HPDE6-E6E7 (cell line): ENCODE measurements around the gene RIMBP2.

Experiments
- DNase-seq: peaks from one replicate; pipeline ENCODE4 v3.0.0; 2011; ENCODE audit warnings: missing footprints; ENCODE audit errors: extremely low spot score

Gene RIMBP2

GRCh38 chr12:130424858-130425697 is 291.0 kb downstream of the RIMBP2 start:
- no peak for DNase-seq

- no peak for DNase-seq
Measured at GRCh38 chr12:130423991-130424857, 291.9 kb downstream of the RIMBP2 start.

GRCh38 chr12:130423136-130423535 is 293.0 kb downstream of the RIMBP2 start:
- no peak for DNase-seq

- no peak for DNase-seq
Measured at GRCh38 chr12:130422676-130423075, 293.4 kb downstream of the RIMBP2 start.

- DNase-seq = no peak
Measured at GRCh38 chr12:130421896-130422295, 294.2 kb downstream of the RIMBP2 start.

- DNase-seq = no peak
Measured at GRCh38 chr12:130420071-130420470, 296.0 kb downstream of the RIMBP2 start.

- no peak for DNase-seq
Measured at GRCh38 chr12:130419116-130419515, 297.0 kb downstream of the RIMBP2 start.

GRCh38 chr12:130418251-130418650 is 297.8 kb downstream of the RIMBP2 start:
- DNase-seq = no peak

- DNase-seq = no peak
Measured at GRCh38 chr12:130414381-130414780, 301.7 kb downstream of the RIMBP2 start.

- no peak for DNase-seq
Measured at GRCh38 chr12:130413909-130414308, 302.2 kb downstream of the RIMBP2 start.

- DNase-seq = no peak
Measured at GRCh38 chr12:130412384-130412783, 303.7 kb downstream of the RIMBP2 start.

GRCh38 chr12:130405332-130405731 is 310.8 kb downstream of the RIMBP2 start:
- no peak for DNase-seq

GRCh38 chr12:130401703-130402102 is 314.4 kb downstream of the RIMBP2 start:
- no peak for DNase-seq

GRCh38 chr12:130398100-130398848 is 317.8 kb downstream of the RIMBP2 start:
- no peak for DNase-seq

GRCh38 chr12:130396667-130397066 is 319.4 kb downstream of the RIMBP2 start:
- DNase-seq = no peak

- DNase-seq = no peak
Measured at GRCh38 chr12:130394906-130395305, 321.2 kb downstream of the RIMBP2 start.

GRCh38 chr12:130391186-130391585 is 324.9 kb downstream of the RIMBP2 start:
- no peak for DNase-seq

- DNase-seq = no peak
Measured at GRCh38 chr12:130385193-130385592, 330.9 kb downstream of the RIMBP2 start.

- DNase-seq = no peak
Measured at GRCh38 chr12:130384234-130384633, 331.9 kb downstream of the RIMBP2 start.

GRCh38 chr12:130382818-130383217 is 333.3 kb downstream of the RIMBP2 start:
- no peak for DNase-seq

GRCh38 chr12:130375296-130376287 is 340.5 kb downstream of the RIMBP2 start:
- no peak for DNase-seq
